ENCODE measurements around the gene RAD51AP1. TPM values are rescaled to one million over a fixed set of nuclear protein-coding genes. Genes with fewer than 3 reads are reported as not detected.
"Not testable (repeated sequence)": the region's sequence is repeated elsewhere in the genome, so short reads cannot be mapped to it uniquely, and the experiment has no call there.

Gene RAD51AP1, protein sequence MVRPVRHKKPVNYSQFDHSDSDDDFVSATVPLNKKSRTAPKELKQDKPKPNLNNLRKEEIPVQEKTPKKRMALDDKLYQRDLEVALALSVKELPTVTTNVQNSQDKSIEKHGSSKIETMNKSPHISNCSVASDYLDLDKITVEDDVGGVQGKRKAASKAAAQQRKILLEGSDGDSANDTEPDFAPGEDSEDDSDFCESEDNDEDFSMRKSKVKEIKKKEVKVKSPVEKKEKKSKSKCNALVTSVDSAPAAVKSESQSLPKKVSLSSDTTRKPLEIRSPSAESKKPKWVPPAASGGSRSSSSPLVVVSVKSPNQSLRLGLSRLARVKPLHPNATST
- 33.4 and 44.3 TPM in 2 replicates for total RNA-seq (2014; rRNA removed; shearing (Covaris generic); ENCODE audit: low replicate concordance)

DNA sequence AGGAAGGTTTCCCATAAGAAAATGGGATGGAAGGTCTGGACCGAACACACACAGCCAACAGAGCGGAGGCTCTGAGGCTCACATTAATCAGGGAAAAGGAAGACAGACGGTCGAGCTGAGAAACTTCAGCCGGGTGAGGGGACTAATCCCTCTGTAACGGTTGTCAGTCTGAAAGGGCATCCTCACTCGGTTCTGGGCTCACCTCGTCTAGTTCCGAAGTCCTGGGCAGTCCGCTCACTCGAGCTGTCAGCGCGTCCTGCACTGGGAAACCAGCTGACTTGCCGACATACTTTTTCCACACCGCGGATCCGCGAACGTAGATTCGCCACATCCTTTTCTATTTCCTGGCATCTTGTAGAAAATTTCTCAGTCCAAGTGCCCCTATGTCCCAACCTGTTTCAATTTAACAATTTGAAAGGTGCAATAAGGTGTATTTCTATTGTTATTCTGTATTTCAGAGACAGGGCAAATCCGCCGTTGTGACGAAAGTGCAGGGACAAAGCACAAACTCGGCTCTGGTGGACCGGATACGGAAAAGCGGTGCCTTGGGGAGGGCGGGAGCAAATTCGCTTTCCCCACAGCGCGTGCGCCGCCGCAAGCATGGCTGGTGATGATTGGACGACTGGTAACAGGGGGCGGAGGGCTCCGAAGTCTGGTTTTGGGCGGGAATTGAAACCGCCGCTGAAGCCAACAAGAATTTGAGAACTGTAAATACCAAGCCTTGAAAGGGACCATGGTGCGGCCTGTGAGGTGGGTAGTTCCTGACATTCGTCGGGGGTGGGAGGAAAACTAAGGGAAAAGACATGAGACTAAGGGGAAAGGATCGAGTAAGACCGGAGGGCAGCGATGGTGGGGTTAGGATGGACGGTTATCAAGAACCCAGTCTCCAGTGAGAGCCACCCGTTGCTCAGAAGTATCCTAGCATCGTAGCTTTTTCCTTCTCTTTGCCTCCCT, at the start of gene RAD51AP1:
Gene RAD51AP1, plus strand, starts transcription at position 684 of the 954 bp plus-strand sequence. Its CDS starts 50 bp downstream, at position 734.
- H3K4me3 ChIP-seq = peak within 1 kb of the TSS; percentile 91
- peak; percentile 95 for DNase-seq
- peaks cover 18% of the 10 kb centered on the region for H3K36me3 ChIP-seq
- H3K9me3 ChIP-seq = no peaks in the 10 kb centered on the region
- H3K27me3 ChIP-seq = no peaks in the 10 kb centered on the region

DNA sequence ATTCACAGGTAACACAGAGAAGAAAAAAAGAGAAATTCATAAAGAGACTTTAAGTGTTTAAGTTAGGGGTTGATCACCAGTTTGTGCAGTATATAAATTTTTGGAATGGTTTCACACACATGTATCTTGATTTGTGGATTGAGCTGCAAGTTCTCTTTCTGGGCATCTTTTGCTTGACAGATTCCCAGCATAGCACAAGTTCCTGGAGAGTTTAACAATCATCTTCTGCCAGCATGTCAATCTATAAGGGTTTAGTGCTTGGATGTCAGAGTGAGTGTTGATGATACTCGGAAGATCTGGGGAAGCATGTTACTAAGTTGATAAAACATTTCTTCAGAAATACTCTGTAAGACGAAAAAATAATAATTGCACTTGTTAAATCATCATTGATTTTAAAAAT, 49.1 kb upstream of the RAD51AP1 start:
- no peaks in the 10 kb centered on the region for H3K9me3 ChIP-seq
- no peak overlapping the region for H3K4me3 ChIP-seq
- DNase-seq = no peak

DNA sequence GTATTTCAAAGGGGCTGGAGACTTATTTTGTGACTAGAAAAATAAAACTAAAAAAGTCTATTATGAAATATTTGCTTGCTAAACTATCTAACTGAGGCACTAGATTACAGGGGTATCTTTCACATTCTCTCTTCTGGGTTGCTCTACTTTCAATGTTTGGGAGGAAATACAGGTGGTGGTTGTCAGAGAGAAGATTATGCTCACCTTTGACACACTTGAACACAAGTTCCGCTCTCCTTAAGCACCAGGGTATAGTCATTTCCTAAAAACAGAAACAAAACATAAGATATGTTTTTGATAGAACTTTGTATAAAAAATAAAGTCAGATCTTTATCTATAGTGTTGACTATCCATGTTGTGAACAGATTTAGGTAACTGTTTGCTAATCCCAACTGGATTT, 47.7 kb upstream of the RAD51AP1 start:
- no peaks in the 10 kb centered on the region for H3K9me3 ChIP-seq
- no peak overlapping the region for H3K4me3 ChIP-seq
- peaks cover 13% of the 10 kb centered on the region for H3K36me3 ChIP-seq
- H3K27me3 ChIP-seq = no peaks in the 10 kb centered on the region
- DNase-seq = no peak

More for the DNA sequence above, 49.1 kb upstream of the RAD51AP1 start:
- Histone ChIP-seq H3K27me3 (no peaks in the 10 kb centered on the region), H3K36me3 (peaks cover 10% of the 10 kb centered on the region)

DNA sequence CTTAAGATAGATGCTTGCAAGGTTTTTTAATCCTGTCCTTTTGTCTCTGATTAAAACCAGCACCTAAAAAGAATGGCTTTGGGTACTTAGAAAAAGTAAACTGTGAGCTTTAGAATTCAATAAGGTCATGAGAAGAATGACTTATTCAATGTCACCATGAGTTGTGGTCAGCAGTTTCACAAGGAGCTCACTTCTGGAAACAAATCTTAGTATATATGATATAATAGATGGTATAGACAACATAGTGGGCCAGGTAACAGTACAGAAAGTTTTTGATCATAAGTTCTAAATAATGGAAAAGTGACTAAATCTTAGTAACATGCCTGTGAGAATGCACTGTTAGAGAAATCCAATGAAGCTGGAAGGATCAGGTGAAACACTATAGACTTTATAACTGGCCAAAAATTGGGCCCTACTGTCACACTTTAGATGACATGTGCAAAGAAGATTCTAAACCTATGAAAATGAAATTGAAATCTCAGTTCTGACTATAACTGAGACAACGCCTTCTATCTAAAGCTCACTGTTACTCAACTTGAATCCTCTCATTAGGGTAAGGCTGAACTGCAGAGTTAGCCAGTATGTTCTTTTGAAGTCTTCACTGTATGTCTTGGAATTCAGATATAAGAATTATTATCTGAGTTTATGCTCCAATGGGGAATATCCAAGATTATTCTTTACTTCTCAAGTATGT, 42.4 kb upstream of the RAD51AP1 start:
- Histone ChIP-seq H3K4me3 (no peak overlapping the region), H3K9me3 (no peaks in the 10 kb centered on the region), H3K36me3 (peaks cover 10% of the 10 kb centered on the region), H3K27me3 (no peaks in the 10 kb centered on the region)
- DNase-seq = no peak

DNA sequence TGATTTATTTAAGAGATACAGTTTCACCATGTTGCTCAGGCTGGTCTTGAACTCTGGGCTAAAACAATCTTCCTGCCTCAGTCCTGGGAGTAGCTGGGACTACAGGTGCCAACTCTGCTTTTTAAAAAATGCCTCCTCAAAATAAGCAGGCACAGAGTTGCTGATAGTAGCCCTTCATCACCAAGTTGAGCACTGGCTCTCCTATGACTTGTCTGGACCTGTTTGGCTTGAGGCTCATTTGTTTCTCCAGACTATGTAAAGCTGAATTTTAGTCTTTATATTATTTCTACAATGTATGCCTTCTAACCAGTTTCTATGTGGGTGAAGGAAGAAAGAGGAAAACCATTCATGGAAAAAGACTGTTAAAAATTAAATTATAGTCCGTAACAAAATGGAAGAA, 39.5 kb upstream of the RAD51AP1 start:
- no peaks in the 10 kb centered on the region for H3K9me3 ChIP-seq
- no peak overlapping the region for H3K4me3 ChIP-seq
- no peaks in the 10 kb centered on the region for H3K27me3 ChIP-seq
- no peak for DNase-seq
- peaks cover 10% of the 10 kb centered on the region for H3K36me3 ChIP-seq

DNA sequence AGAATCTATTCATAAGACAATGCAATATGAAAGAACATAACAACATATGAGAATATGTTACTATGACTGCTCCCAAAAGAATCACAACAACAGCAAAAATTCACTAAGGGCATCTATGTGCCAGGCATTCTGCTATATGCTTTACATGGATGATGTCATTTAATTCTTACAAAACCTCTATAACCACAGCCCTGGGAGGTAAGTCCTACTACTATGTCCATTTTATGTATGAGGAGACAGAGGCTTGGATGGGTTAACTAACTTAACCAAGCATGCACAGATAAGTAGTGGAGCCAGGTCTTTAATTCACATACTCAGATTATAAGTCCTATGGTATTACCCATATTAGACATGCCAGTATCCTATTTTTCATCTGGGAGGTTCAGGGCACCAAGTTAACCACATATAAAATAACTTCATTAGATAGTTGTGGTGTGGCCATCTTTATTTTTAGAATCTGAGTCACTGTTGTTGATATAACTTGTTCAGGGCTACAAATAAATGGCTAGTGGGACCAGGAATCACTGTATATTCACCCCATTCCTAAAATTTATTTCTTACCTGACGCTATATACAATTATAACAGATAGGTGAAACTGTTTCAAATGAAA, 33.2 kb upstream of the RAD51AP1 start:
- peaks cover 2% of the 10 kb centered on the region; the same call in 1 of the 2 replicates for H3K36me3 ChIP-seq
- DNase-seq = no peak
- H3K27me3 ChIP-seq = no peaks in the 10 kb centered on the region
- no peak overlapping the region for H3K4me3 ChIP-seq
- H3K9me3 ChIP-seq = no peaks in the 10 kb centered on the region

DNA sequence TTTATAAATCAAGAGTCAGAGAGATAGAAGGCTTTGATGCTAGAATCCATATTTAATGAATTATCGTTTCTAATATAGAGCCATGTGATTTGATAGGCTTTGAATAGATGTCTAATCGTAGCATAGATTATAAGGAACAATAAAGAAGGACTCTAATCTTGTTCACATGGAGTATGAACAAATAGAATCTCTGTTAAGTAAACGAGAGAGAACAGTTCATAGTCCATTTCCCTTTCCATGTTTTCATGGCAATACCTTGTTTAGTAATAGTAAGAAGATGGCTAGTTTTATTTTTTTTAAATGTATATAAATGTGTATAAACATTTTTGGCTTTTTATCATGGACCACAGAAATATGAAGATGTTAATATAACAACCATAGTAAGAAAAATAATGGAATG, 32.3 kb upstream of the RAD51AP1 start:
- Histone ChIP-seq H3K27me3 (no peaks in the 10 kb centered on the region), H3K9me3 (no peaks in the 10 kb centered on the region), H3K4me3 (no peak overlapping the region), H3K36me3 (peaks cover 2% of the 10 kb centered on the region; the same call in 1 of the 2 replicates)
- DNase-seq = no peak

DNA sequence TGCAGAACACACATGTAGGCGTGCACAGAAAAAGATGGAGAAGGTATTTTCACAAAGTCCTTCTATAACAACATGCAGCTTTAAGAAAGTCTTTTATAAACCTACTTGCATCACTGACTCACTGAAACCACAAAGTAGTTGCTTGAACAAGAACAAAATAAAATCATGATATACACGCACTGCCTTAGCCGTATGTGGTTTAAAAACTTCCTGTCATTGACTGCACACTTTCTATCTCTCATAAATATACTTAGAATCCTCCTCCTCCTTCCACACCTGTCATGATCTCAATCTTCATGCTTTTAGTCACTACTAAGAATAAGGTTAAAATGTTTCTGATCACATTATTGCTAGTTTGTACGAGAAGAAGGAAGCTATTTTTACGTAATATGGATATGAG, 31.8 kb upstream of the RAD51AP1 start:
- no peak for DNase-seq
- Histone ChIP-seq H3K9me3 (no peaks in the 10 kb centered on the region), H3K27me3 (no peaks in the 10 kb centered on the region), H3K36me3 (peaks cover 2% of the 10 kb centered on the region; the same call in 1 of the 2 replicates), H3K4me3 (no peak overlapping the region)

DNA sequence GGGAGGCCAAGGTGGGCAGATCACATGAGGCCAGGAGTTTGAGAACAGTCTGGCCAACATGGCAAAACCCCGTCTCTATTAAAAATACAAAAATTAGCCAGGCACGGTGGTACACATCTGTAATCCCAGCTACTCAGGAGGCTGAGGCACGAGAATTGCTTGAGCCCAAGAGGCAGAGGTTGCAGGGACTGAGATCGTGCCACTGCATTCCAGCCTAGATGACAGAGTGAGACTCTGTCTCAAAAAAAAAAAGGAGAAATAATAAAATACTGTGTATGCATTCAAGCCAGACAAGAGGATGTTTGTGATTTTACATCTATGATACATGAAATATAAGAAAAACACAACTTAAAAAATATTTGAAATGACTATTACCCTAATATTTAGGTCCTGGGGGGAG, 30.2 kb upstream of the RAD51AP1 start:
- H3K36me3 ChIP-seq, H3K9me3 ChIP-seq, DNase-seq, H3K4me3 ChIP-seq, H3K27me3 ChIP-seq: not testable (repeated sequence)

DNA sequence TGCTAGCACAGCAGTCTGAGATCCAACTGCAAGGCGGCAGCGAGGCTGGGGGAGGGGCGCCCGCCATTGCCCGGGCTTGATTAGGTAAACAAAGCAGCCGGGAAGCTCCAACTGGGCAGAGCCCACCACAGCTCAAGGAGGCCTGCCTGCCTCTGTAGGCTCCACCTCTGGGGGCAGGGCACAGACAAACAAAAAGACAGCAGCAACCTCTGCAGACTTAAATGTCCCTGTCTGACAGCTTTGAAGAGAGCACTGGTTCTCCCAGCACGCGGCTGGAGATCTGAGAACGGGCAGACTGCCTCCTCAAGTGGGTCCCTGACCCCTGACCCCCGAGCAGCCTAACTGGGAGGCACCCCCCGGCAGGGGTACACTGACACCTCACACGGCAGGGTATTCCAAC, 29.4 kb upstream of the RAD51AP1 start:
- not testable (repeated sequence) for H3K9me3 ChIP-seq, H3K27me3 ChIP-seq, H3K4me3 ChIP-seq, H3K36me3 ChIP-seq, DNase-seq

DNA sequence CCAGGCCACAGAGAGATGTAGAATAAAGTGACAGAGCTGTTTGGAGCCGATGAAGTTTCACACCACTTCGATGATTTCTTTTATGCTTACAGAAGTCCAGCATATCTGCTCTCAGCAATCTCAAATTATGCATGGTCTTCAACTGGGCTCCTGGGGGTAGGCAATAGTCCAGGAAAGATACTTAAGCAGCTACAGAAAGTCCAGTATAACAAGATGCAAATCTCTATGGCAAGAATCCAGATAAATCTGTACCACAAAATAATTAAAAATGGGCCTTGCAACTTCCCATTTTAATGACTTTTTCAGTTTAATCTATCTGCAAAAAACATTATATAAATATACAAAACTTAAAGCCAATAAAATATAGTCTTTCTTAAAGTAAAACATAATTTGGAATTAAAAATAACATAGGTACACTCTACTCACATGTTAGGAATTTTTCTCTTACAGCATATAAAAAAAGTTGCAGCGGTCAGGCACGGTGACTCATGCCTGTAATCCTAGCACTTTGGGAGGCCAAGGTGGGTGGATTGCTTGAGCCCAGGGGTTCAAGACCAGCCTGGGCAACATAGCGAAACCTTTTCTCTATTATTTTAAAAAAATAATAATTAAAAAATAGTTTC, 20.5 kb upstream of the RAD51AP1 start:
- Histone ChIP-seq H3K36me3 (peaks cover 8% of the 10 kb centered on the region), H3K4me3 (no peak overlapping the region), H3K27me3 (no peaks in the 10 kb centered on the region), H3K9me3 (no peaks in the 10 kb centered on the region)
- peak; percentile 60 for DNase-seq

DNA sequence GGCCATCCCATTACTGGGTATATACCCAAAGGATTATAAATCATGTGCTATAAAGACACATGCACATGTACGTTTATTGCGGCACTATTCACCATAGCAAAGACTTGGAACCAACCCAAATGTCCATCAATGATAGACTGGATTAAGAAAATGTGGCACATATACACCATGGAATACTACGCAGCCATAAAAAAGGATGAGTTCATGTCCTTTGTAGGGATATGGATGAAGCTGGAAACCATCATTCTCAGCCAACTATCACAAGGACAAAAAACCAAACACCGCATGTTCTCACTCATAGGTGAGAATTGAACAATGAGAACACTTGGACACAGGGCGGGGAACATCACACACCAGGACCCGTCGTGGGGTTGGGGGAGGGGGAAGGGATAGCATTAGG, 15.2 kb upstream of the RAD51AP1 start:
- H3K4me3 ChIP-seq, H3K27me3 ChIP-seq, H3K9me3 ChIP-seq, DNase-seq: not testable (repeated sequence)
- H3K36me3 ChIP-seq = peaks cover 30% of the 10 kb centered on the region

DNA sequence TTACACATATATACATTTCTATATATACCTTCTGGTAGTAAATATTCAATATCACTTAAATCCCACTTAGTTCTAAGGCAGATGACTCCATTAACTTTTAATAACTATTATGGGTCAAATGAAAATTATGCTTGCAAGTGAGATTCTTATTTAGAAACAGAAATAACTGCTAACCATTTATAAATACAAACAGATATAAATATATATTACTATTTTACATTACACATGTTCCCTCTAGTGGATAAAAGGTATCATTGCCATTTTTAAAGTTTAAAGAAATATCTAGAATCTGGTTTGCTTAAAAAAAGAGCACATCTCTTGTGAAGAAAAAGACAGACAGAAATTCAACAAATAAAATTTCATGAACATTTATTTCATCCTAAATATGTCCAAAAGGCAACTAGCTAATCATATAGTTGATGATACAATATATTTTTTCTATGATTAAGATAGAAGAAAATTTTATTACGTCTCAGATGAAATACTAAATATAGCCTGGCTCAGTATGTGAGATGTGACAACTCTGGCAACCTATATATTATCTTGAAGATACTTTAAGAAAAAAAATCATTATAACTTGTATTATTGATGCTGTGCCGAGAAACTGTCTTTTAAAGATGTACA, 11.7 kb upstream of the RAD51AP1 start:
- no peak for DNase-seq
- H3K27me3 ChIP-seq = no peaks in the 10 kb centered on the region
- H3K9me3 ChIP-seq = no peaks in the 10 kb centered on the region
- H3K36me3 ChIP-seq = peaks cover 30% of the 10 kb centered on the region
- no peak overlapping the region for H3K4me3 ChIP-seq

DNA sequence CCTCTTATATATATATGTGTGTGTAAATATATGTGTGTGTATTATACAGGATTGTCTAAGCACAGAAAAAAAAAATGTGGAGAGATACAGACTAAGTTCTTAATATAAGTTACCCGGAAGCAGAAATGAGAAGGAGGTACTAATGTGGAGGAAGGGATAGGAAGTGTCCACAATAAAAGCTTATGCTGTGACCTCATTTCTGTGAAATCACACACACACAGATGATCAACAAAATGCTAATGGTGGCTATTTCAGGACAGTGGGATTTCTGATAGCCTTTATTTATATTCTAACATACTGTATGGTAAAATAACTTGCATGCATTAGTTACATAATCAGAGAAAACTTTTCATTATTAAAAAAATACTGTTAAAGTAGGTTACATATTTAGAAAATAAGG, 8.5 kb upstream of the RAD51AP1 start:
- Histone ChIP-seq H3K36me3 (peaks cover 27% of the 10 kb centered on the region), H3K9me3 (no peaks in the 10 kb centered on the region), H3K4me3 (no peak overlapping the region), H3K27me3 (no peaks in the 10 kb centered on the region)
- no peak for DNase-seq

DNA sequence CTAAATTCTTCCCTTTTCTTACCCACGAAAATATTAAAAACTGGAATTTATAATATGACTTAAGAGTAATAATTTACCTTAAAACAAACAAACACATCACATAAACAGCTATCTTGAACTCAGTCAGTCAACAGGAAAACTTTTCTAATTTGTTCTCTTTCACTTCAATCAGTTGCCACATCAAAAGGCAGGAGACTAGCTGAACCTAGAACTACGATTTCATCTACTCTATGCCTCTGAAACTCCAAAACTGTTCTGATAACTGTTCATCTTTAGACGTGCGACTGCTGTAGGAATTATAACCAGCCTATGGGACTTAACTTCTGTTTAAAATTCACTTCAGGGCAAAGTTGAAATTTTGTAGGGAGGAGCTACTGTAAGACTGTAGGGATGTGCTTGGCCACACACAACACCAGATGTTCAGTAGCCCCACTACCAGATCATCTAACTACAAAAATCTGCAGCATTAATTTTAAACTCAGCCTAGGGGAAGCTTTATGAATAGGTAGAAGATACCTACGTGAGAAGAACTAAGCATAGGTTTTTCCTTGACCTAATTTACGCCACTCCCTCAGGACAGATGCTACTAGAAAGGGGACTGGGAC, 7.6 kb upstream of the RAD51AP1 start:
- Histone ChIP-seq H3K4me3 (no peak overlapping the region), H3K9me3 (no peaks in the 10 kb centered on the region), H3K27me3 (no peaks in the 10 kb centered on the region), H3K36me3 (peaks cover 23% of the 10 kb centered on the region)
- no peak for DNase-seq
